ENCODE measurements around the gene ARL13A. TPM values are rescaled to one million over a fixed set of nuclear protein-coding genes. Genes with fewer than 3 reads are reported as not detected.

ARL13A gene
- total RNA-seq, 1 donor from 2014 or later = not detected

DNA sequence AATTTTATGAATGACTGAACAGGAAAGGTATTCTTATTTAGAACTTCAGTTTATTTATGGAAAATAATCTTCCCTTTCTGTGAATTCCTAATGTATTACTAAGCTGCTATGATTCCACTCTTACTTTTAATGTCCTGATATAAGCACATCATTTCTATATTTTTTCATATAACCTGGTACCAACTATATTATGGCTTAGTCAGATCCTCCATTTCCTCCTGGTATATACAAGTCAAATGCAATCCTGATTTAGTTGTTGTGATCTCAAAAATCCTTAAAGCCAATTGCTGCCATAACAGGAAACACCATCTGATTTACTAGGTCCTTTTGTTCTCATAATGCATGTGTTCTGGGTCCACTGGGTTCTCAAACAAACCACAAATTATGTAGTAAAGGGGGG lies 55.6 kb downstream of the ARL13A start:
- FAIRE-seq = no peak
- Histone ChIP-seq H3K27me3 (ENCODE audit: control insufficient read depth, insufficient read depth, low read length) (no peaks in the 10 kb centered on the region), H3K4me3 (ENCODE audit: low read depth, low read length) (no peak overlapping the region), H3K36me3 (ENCODE audit: control insufficient read depth, insufficient read depth, low read length) (peaks cover 1% of the 10 kb centered on the region)
- TF ChIP-seq, protein P1, sequence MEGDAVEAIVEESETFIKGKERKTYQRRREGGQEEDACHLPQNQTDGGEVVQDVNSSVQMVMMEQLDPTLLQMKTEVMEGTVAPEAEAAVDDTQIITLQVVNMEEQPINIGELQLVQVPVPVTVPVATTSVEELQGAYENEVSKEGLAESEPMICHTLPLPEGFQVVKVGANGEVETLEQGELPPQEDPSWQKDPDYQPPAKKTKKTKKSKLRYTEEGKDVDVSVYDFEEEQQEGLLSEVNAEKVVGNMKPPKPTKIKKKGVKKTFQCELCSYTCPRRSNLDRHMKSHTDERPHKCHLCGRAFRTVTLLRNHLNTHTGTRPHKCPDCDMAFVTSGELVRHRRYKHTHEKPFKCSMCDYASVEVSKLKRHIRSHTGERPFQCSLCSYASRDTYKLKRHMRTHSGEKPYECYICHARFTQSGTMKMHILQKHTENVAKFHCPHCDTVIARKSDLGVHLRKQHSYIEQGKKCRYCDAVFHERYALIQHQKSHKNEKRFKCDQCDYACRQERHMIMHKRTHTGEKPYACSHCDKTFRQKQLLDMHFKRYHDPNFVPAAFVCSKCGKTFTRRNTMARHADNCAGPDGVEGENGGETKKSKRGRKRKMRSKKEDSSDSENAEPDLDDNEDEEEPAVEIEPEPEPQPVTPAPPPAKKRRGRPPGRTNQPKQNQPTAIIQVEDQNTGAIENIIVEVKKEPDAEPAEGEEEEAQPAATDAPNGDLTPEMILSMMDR (IDR thresholded peaks at IDR 0.05; ENCODE audit: insufficient read depth, low read length, severe bottlenecking) = no peak
- no peak for DNase-seq (ENCODE audit: low read depth)

DNA sequence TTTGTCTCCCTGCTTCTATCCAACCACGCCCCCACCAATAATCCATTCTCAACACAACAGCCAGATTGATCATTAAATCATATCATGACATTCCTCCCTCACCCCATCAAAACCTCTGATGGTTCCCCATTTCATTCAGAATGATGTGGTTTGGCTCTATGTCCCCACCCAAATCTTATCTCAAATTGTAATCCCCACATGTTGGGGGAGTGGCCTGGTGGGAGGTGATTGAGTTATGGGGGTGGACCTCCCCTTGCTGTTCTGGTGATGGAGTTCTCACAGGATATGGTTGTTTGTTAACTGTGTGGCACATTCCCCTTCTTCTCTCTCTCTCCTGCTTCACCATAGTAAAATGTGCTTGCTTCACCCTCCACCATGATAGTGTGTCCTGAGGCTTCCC lies 59.1 kb downstream of the ARL13A start:
- DNase-seq (ENCODE audit: low read depth) (no peak), FAIRE-seq (no peak)
- H3K36me3 ChIP-seq (ENCODE audit: control insufficient read depth, insufficient read depth, low read length) = peaks cover 1% of the 10 kb centered on the region
- no peaks in the 10 kb centered on the region for H3K27me3 ChIP-seq (ENCODE audit: control insufficient read depth, insufficient read depth, low read length)
- TF ChIP-seq, protein P1 (IDR thresholded peaks at IDR 0.05; ENCODE audit: insufficient read depth, low read length, severe bottlenecking) = no peak
- H3K4me3 ChIP-seq (ENCODE audit: low read depth, low read length) = no peak overlapping the region

DNA sequence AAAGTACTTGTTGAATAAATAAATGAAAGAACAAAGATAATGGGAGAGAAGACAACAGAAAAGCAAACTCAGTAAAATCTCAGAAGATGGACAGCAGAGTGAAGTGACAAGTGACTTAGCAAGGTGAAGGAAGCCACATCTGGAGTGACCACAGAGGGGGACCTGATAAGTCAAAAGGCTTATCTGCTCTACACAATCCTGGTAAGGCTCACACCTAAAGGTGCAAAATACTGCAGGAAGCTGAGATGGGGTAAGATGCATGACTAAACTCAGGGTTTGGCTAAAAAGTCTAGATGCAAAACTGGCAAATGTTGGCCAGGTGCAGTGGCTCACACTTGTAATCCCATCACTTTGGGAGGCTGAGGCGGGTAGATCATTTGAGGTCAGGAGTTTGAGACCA lies 60.2 kb downstream of the ARL13A start:
- DNase-seq (ENCODE audit: low read depth) (no peak), FAIRE-seq (no peak)
- Histone ChIP-seq H3K27me3 (ENCODE audit: control insufficient read depth, insufficient read depth, low read length) (no peaks in the 10 kb centered on the region), H3K36me3 (ENCODE audit: control insufficient read depth, insufficient read depth, low read length) (peaks cover 1% of the 10 kb centered on the region), H3K4me3 (ENCODE audit: low read depth, low read length) (no peak overlapping the region)
- TF ChIP-seq, protein P1 (IDR thresholded peaks at IDR 0.05; ENCODE audit: insufficient read depth, low read length, severe bottlenecking) = no peak

DNA sequence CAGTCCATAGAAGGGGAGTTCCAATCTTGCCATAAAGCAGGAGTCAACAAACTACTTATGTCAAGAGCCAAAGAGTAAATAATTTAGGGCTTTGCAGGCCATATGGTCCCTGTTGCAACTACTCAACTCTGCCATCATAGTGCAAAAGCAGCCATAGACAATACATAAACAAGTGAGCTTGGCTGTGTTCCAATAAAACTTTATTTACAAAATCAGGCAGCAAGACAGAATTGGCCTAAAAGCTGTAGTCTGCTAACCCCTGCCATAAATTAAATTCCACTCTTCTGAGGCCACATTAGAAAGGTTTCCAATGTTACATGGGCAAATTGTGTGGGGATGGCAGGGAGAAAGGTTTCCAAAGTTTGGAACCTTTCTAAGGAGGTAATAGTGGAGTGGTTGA lies 67.7 kb downstream of the ARL13A start:
- Histone ChIP-seq H3K4me3 (ENCODE audit: low read depth, low read length) (no peak overlapping the region), H3K27me3 (ENCODE audit: control insufficient read depth, insufficient read depth, low read length) (no peaks in the 10 kb centered on the region), H3K36me3 (ENCODE audit: control insufficient read depth, insufficient read depth, low read length) (no peaks in the 10 kb centered on the region)
- FAIRE-seq = no peak
- no peak for DNase-seq (ENCODE audit: low read depth)
- TF ChIP-seq, protein P1 (IDR thresholded peaks at IDR 0.05; ENCODE audit: insufficient read depth, low read length, severe bottlenecking) = no peak

DNA sequence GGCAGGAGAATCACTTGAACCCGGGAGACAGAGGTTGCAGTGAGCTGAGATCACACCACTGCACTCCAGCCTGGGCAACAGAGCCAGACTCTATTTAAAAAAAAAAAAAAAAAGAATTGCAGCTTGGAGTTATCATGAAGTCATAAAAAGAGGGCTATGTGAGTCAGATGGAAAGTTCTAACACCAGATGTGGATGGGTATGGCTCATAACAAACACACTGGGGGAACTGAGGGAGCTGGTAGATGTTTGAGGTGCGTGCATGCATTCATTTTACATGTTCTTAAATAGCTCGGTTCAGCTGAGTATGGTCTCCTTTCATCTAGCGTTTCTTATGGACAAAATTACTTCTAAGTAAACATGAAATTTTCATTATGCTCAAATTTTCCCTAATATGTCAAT lies 70.7 kb downstream of the ARL13A start:
- Histone ChIP-seq H3K4me3 (ENCODE audit: low read depth, low read length) (no peak overlapping the region), H3K36me3 (ENCODE audit: control insufficient read depth, insufficient read depth, low read length) (no peaks in the 10 kb centered on the region), H3K27me3 (ENCODE audit: control insufficient read depth, insufficient read depth, low read length) (no peaks in the 10 kb centered on the region)
- FAIRE-seq = no peak
- TF ChIP-seq, protein P1 (IDR thresholded peaks at IDR 0.05; ENCODE audit: insufficient read depth, low read length, severe bottlenecking) = no peak
- no peak for DNase-seq (ENCODE audit: low read depth)

Other genes starting within 250 kb of the ARL13A start
- 0.26 and 0.77 TPM in 2 replicates for gene SYTL4, start 237.6 kb upstream of the ARL13A start, total RNA-seq
- 12.1 and 19.2 TPM in 2 replicates for gene CSTF2, start 149.3 kb upstream of the ARL13A start, total RNA-seq
- not detected in 2 replicates for gene NOX1, start 95.3 kb upstream of the ARL13A start, total RNA-seq
- gene XKRX, start 40.8 kb upstream of the ARL13A start, total RNA-seq = under 0.01 and 1.9 TPM in 2 replicates
- 8.4 and 13.6 TPM in 2 replicates for gene TRMT2B, start 82.4 kb downstream of the ARL13A start, total RNA-seq
- gene TMEM35A, start 109.2 kb downstream of the ARL13A start, total RNA-seq = not detected in 2 replicates
- gene CENPI, start 128.5 kb downstream of the ARL13A start, total RNA-seq = 1.0 and 1.6 TPM in 2 replicates